Left renal pelvis (tissue), 4 donors: ENCODE measurements around the gene USP24. TPM values are rescaled to one million over a fixed set of nuclear protein-coding genes. Genes with fewer than 3 reads are reported as not detected.
"Not testable (repeated sequence)": the region's sequence is repeated elsewhere in the genome, so short reads cannot be mapped to it uniquely, and the experiment has no call there.

ENCODE experiments used
- DNase-seq, 4 donors: peaks; one replicate each; pipeline ENCODE4 v3.0.0-alpha.2; 2013; ENCODE audit warnings: low read depth in 4 of 4, low spot score in 3 of 4
- polyA plus RNA-seq, 4 donors: library from polyadenylated mRNA; unstranded; fragments of 120-200 nt; gene quantifications; one replicate each; pipeline ENCODE4 v1.2.1, GENCODE V29; 2013; ENCODE audit not compliant: insufficient read length in 4 of 4

The USP24 gene
- polyA plus RNA-seq, 4 donors = 24.3 to 54.7 (median 46.8) TPM

DNA sequence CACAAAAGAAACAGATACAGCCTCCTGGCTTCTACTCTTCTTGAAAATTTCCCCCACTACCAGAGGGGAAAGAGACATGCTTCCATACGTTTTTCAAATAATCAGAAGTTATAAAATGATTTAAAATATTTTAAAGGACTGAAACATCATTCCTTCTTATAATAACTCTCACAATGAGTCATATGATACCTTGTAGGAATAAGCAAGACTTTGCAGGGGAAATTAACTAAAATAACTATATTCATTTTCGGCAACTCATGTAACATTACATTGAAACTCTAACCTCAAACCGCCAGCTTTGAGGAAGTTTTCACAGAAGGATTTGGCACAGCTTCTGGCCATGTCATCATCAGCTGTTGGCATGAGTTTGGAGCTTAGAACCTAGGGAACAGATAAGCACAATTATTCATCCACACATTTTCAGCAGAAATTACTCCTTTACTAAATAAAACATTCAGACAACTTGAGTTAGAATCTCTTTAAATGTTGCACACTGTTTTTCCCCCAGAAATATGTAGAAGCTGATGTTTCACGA is 85.9 kb downstream of the USP24 start:
- no peak for DNase-seq

- DNase-seq = peak in 1 of 4 donors; percentile 5
Measured at GRCh38 chr1:55128418-55128995, 86.7 kb downstream of the USP24 start.

DNA sequence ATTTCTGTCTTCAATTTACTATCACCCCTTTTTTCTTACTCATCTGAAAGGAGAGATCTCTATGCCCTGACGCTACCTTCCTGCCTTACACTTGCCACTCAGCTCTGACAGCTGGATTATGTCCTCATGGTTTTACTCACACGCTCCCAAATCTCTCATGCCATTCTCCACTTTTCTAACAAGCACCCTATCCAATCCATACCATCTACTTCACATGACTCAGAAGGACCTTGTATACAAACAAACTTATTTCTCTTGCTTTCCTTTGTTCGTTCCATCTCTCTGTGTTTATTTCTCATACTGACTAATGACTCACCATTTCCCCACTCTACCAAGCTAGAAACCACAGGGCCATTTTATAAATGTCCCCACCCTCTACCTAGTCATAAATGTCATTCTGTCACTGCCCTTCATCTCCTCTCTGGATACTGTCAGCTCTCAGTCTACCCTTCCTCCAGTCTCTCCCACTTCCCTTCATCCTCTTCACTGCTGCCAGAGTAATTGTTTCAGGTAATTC is 87.3 kb downstream of the USP24 start:
- DNase-seq = no peak

DNA sequence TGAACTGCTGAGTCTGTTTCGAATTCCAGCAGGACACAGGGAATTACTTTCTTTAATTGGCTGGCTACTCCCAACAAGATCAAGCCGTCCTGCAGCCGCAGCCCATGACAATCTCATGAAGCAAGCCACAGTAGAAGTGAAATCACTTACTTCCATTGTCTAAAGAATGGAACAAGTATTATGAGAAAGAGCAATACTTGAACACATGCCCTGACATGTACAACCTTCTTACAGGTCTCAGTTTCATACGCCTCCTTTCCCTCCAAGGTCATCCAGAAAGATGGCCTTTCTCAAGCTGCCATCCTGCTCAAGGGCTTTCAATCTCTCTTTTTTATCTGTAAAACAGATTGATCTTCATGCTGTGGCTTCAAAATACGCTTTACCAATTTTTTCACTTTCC is 90.7 kb downstream of the USP24 start:
- DNase-seq = no peak

DNA sequence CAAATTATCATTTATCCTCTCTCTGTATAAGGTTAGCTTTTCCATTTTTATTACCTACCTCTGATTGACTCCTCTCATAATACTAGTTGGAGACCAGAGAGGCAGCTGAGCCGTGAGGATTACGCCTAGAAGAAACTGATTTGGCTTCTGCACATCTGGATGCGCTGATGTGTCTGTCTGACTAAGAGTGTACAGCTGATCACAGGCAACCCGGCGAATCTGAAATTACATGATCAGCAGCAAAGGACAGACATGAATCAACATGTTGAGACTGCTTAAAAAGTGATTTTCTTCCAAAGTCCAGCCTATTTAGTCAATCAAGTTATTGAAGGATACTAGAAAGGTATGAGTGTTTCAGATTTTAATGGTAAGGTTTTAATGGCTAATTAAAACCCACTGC is 94.6 kb downstream of the USP24 start:
- no peak for DNase-seq

DNA sequence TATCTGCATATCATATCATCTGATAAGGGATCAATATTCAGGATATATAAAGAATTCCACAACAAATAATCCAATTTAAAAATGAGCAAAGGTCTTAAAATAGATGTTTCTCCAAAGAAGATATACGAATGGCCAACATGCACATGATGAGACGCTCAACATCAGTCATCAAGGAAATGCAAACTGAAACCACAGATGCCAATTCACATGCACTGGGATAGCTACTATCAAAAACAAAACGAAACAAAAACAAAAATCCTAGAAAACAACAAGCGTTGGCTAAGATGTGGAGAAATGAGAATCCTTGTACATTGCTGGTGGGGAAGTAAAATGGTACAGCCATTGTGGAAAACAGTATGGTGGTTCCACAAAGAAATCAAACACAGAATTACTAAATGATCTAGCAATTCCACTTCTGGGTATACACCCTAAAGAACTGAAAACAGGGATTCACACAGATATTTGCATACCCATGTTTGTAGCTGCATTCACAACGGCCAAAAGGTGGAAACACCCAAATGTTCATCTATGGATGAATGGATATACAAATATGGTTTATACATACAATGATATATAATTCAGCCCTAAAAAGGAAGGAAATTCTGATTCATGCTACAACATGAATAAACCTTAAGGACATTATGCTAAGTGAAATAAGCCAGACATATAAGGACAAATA is 96.4 kb downstream of the USP24 start:
- no peak for DNase-seq

DNA sequence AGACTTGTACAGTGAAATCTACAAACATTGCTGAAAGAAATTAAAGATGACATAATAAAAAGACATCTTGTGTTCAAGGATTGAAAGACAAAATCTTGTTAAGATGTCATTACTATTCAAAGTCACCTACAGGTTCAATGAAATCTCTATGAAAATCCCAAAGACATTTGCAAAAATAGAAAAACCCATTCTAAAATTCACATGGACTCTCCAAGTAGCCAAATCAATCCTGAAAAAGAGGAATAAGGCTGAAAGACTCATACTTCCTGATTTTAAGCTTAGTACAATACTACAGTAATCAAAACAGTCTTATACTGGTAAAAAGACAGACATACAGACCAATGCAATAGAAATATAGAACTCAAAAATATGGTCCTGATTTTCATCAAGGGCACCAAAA is 97.2 kb downstream of the USP24 start:
- no peak for DNase-seq

DNA sequence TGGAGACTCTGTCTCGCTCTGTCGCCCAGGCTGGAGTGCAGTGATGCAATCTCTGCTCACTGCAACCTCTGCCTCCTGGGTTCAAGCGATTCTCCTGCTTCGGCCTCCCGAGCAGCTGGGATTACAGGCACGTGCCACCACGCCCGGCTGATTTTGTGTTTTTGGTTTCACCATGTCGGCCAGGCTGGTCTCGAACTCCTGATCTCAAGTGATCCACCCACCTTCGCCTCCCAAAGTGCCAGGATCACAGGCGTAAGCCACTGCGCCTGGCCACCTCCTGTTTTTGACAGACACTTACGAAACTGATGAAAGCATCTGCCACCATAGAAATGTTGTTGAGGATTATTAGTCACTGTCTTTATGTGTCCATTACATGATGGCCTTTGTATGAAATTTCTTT is 106.2 kb downstream of the USP24 start:
- not testable (repeated sequence) for DNase-seq

GRCh38 chr1:55107101-55107500 is 108.1 kb downstream of the USP24 start:
- DNase-seq = no peak

DNA sequence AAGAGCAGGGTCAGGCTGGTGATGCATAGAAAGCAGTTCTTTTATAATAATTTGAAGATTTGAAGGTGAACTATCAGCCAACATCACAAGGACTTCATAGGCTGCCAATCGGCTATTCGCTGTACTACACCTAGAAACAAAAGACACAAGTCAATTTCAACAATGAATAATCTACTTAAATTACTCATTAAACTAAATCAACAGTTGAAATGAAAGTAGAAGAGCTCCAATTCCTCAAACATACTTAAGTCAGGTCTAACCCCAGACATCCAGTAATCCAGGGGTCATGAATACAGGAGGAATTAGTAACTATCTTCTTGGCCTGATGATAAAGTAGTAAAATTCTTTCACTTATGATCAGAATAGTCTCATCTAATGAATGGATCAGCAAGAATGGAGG is 111.3 kb downstream of the USP24 start:
- no peak for DNase-seq

GRCh38 chr1:55095095-55095494 is 120.1 kb downstream of the USP24 start:
- no peak for DNase-seq

GRCh38 chr1:55092475-55092874 is 122.7 kb downstream of the USP24 start:
- DNase-seq = no peak

DNA sequence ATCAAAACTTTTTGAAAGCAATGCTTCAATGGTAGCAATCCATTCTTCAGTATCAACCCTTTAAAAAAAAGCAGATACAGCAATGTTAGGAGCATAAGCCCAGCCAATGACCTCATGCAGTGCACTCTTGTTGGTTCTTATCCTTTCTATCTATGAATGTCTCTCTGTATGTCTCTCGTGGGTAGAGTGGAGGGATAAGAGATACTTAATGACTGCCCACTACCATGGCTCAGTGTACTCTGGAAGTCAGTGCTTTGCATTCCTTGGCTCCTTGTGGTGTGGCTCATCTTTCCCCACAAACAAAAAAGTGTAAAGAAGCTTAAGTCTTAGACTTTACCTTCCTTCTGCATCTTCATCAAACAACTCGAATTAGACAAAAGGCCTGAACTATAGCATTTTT is 125.5 kb downstream of the USP24 start:
- DNase-seq = no peak

GRCh38 chr1:55088413-55088812 is 126.8 kb downstream of the USP24 start:
- DNase-seq = no peak

DNA sequence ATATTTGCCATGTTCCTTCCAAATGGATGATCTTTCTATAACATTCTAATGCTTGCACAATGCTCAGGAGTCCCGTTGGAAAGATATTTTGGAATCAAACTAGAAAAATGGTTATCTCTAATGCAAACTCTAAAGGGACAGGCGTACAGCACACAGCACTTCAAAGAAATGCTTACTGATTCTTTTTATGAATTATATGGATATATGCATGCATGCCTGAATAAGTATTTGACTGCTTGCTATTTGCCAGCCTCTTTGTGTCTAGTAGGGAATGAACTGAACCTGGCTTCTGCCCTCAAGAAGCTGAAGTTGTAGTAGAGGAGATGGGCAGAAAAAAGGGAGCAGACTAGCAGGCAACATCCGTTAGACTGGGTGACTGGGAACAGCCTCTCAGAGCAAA is 127.7 kb downstream of the USP24 start:
- DNase-seq = no peak

GRCh38 chr1:55084257-55084656 is 130.9 kb downstream of the USP24 start:
- DNase-seq = no peak

- DNase-seq = no peak
Measured at GRCh38 chr1:55081905-55082296, 133.3 kb downstream of the USP24 start.

GRCh38 chr1:55081188-55081904 is 133.8 kb downstream of the USP24 start:
- DNase-seq = no peak

GRCh38 chr1:55079651-55080050 is 135.5 kb downstream of the USP24 start:
- DNase-seq = no peak

- DNase-seq = no peak
Measured at GRCh38 chr1:55078470-55078869, 136.7 kb downstream of the USP24 start.

GRCh38 chr1:55076356-55076755 is 138.8 kb downstream of the USP24 start:
- no peak for DNase-seq

- no peak for DNase-seq
Measured at GRCh38 chr1:55074455-55074854, 140.7 kb downstream of the USP24 start.
